Stimulated activated CD8-positive, alpha-beta memory T cell treated with anti-CD3 and anti-CD28 coated beads, Interleukin-4, amount 100 ng/mL, for 1 hour (primary cell): ENCODE results near the gene GSTT2B.
"Not testable (repeated sequence)": the region's sequence is repeated elsewhere in the genome, so short reads cannot be mapped to it uniquely, and the experiment has no call there.

Source experiments
- DNase-seq, 2 donors: peaks; one replicate each; pipeline ENCODE4 v3.0.0-alpha.2; 2020; ENCODE audit warnings: low read depth in 2 of 2, low spot score in 1 of 2

GSTT2B gene

DNA sequence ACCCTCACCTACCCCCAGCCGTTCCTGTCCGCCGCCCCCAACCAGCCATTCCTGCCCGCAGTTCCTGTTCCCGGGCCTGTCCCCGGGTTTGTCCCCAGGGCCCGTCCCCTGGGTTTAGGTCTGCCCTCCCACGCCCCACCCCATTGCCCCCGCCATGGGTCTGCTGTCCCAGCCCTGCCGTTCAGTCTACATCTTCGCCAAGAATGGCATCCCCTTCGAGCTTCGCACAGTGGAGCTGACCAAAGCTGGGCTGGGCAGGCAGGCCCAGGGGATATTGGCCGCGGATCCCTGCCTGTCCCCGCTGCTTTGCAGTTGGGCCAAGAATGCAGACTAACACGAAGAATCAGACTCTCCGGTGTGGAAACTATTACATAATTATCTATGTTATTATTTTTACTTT, 11.2 kb downstream of the GSTT2B start:
- DNase-seq: not testable (repeated sequence)

DNA sequence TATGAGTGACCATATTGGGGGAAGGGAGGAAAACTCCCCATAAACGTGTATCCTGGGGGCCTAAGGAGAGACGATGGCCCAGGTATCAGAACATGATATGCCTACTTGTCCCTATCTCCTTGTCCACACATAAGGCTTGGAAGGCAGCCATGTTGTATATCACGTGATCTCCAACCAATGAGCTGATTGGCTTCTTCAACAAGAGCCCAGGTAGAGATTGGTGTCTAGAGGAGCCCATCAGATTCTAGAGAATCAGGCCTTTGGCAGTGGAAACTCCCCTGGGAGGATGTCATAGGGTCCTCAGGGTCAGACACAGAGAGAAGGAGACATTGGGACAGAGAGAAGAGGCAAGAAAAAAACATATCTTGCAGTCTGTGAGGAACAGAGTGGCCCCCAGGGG, 13.6 kb downstream of the GSTT2B start:
- not testable (repeated sequence) for DNase-seq

DNA sequence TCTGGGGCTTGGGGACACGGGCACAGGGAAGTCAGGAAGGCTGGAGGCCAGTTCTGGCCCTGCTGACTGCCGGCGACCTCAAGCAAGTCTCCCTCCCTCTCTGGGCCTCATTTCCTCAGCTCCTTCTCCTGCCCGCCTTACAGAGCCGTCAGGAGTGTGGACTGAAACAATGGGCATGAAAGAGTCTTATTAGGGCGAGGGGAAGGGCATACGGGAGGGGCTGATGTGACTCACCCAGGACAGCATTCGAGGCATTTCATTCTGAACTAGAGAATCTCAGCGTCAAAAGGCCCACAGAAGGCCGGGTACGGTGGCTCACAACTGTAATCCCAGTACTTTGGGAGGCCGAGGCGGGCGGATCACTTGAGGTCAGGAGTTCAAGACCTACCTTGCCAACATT, 20.8 kb downstream of the GSTT2B start:
- not testable (repeated sequence) for DNase-seq

DNA sequence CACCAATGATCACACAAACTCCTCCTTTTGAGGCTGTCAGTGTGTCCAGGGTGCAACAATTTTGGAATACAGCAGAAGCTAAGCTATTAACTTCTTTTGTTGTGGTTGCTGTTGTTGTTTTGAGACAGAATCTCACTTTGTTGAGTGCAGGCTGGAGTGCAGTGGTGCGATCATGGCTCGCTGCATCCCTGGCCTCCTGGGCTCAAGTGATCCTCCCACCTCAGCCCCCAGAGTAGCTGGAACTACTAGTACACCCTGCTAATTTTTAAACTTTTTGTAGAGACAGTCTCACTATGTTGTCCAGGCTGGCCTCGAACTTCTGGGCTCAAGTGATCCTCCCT, 22.0 kb downstream of the GSTT2B start:
- DNase-seq: no peak

DNA sequence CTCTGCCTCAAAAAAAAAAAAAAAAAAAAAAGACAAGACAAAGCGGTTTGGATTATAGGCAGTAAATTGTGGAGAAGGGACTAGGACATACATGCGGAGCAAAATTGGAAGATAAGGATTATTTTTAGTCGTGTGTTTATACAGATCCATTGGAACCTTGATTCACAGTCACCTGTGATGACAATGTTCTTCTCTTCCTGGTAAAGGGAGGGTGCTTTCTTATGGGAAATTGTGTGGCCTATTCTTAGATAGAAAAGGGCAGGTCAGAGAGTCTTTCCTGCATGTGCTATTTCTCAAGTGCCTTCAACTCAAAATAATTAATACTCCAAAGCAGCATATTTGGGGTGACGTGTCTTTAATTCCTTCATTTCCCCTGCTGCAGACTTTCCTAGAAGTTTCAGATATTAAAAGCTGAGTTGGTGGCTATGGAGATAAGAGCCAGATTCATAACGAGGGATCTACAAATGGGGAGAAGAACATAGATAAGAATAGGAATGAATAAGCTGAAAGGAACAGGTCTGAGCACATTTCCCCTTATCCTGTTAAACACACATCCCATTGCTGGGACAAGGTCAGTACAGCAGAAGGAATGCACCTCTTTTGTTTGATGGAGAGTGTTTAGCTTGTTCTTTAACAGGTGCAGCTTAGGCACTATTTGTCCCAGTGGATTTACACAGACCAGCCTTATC, 22.5 kb downstream of the GSTT2B start:
- no peak for DNase-seq

DNA sequence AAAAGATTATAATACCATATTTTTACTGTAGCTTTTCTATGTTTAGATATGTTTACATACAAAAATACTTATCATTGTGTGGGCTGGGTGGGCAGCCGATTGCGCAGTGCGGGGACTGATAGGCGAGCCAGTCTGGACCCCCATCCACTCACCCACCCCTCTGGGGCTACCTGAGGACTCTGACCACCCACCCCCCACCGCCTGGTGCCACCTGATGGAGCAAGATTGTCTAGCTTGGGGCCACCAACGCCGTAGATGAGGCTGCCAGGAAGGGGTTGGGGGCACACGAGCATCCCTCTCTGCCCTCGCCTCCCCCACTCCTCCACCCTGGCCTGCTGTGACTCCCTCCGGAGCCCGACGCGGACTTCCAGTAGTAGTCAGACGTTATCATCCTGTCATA, 34.4 kb downstream of the GSTT2B start:
- DNase-seq: no peak

- no peak for DNase-seq
Measured at GRCh38 chr22:23925020-23925606, 35.9 kb downstream of the GSTT2B start.

DNA sequence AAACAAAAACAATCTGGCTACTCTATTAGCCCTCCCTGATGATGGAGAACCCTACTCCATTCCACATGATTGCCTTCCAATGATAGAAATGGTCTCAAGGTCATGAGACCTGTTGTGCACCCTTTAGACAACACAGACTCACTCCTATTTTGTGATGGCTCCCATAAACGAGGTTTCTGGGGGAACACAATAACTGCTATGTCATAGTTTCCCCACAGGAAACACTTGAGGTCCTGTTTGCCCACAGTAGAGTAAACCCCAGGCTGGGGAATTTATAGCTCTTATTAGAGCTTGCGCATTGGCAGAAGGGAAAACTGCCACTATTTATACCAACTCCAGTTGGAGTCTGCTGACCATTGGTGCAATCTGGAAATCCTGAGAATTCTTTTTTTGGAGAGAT, 38.1 kb downstream of the GSTT2B start:
- no peak for DNase-seq

DNA sequence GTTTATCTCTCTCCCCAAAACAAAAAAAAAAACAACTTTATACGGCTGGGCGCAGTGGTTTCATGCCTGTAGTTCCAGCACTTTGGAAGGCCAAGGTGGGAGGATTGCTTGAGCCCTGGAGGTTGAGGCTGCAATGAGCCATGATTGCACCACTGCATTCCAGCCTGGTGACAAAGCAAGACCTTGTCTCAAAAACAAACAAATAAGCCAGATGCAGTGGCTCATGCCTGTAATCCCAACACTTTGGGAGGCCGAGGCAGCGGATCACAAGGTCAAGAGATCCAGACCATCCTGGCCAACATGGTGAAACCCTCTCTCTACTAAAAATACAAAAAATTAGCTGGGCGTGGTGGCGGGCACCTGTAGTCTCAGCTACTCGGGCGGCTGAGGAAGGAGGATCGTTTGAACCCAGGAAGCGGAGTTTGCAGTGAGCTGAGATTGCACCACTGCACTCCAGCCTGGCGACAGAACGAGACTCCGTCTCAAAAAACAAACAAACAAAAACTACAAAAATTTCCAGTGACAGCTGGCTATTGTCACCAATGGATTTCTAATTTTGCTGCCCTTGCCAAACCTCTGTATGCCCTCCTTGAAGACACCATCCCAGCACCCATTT, 39.3 kb downstream of the GSTT2B start:
- not testable (repeated sequence) for DNase-seq

GRCh38 chr22:23920267-23920611, 40.8 kb downstream of the GSTT2B start:
- not testable (repeated sequence) for DNase-seq

DNA sequence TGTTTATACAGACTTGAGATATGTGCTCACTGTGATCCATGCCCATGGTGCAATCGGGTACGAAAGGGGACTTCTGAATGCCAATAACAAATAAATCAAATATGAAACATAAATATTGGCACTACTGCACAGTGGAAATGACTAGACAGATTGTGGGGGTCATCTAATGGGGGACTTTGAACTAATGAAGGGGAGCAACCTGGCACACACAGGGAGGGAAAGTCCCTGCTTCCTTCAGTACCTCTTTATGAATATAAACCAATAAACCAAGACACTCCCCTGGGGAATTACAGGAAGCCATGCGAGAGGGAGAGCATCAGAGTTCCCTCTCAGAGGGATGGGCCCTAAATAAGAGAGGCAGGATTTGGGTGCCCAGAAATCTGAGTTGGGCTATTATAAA, 45.7 kb downstream of the GSTT2B start:
- no peak for DNase-seq

DNA sequence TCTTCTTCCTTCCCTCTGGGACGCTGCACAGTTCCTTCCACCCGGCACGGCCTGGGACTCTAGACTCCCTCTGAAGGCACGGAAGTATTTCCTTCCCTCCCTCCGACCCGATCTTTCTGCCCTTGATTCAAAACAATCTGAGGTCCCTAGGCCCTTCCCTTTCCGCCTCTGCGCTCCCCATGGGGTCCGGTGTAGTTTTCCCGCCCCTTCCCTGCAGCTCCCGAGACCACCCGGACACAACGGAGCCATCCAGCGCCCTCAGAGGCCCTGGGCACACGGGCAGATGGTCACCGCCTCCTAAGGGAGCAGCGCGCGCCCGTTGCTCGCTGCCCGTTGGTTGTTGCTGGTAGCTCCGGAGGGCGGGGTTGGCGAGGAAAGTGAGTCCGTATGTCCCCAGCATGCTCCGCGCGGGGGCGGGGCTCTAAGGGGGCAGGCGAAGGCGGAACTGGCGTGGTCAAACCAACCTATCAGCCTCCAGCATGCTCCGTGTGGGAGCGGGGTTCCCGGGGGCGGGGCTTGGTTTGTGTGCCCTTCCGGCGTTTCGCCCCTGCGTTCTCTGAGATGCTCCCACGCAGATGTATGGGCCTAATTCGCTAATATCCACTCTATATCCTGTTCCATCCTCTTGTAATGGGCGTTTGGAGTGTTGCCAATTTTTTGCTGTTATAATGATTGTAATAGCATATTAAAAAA, 47.2 kb downstream of the GSTT2B start:
- DNase-seq: peak; percentile 96 to 99

GRCh38 chr22:23913306-23913660, 47.7 kb downstream of the GSTT2B start:
- no peak for DNase-seq

DNA sequence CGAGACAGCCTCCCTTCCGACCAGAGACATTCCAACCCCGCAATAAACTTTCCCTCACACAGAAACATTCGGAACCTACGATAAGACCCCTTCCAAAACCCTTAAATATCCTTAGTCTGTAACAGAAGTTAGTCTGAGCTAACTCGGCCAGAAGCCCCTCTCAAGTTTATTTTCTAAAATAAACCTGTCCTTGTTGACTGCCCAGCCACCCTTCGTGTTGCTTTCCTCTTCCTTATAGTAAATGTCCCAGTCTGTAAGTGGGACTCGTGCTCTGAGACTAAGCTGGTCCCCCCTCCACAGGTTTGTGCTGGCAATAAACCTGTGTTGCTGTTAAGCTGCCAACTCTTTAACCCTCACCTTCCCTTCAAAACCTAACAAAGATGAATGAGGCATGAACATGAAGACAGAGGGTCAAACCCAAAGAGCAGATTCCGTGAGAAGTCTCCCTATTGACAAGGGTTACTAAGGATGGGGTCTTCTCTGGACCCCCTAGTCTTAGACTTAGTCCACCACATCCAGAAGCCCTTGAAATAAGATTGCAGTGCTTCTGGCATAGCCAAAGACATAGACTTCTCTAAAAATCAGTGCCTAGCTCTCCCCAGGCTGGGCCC, 48.6 kb downstream of the GSTT2B start:
- no peak for DNase-seq

GRCh38 chr22:23911318-23911980, 49.5 kb downstream of the GSTT2B start:
- DNase-seq: no peak

DNA sequence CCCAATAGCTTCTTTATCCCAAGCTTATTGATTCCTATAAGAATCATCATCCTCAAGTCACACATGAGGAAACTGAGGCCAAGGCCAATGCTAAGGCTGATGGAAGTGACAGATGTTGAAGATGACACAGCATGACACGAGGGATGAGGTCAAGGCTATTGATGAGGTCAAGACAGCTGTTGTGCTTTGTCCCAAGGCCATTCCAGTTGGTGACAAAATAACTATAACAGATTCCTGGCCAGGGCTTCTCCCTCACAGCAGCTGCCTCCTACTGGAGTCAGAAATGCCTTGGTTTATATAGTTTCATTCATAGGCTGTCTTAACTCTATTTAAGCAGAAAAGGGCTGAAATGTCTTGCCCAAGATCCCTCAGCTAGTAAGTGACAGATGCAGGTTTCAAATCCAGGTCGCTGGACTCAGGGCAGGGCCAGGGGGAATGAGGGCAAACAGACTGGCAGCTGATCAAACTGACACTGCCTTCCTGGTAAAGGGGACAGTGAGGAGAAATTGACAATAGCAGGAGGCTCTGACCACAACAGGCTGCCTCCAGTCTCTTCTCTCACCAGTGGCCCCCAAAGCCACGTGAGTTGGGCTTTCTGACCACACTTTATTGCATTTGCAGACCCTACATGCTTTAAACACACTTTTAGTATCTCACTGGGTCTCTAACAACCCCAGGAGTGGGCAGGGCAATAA, 50.4 kb downstream of the GSTT2B start:
- DNase-seq: no peak

GRCh38 chr22:23909296-23909898, 51.6 kb downstream of the GSTT2B start:
- DNase-seq: no peak

GRCh38 chr22:23908587-23909205, 52.3 kb downstream of the GSTT2B start:
- no peak for DNase-seq

DNA sequence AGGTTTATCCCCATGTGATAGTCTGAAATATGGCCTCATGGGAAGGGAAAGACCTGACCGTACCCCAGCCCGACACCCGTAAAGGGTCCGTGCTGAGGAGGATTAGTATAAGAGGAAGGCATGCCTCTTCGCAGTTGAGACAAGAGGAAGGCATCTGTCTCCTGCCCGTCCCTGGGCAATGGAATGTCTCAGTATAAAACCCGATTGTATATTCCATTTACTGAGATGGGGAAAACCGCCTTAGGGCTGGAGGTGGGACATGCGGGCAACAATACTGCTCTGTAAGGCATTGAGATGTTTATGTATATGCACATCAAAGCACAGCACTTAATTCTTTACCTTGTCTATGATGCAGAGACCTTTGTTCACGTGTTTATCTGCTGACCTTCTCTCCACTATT, 53.6 kb downstream of the GSTT2B start:
- DNase-seq: not testable (repeated sequence)
